ENCODE results near the gene CAMTA1. TPM values are rescaled to one million over a fixed set of nuclear protein-coding genes. Genes with fewer than 3 reads are reported as not detected.

CAMTA1 gene
- total and polyA plus RNA-seq, 9 of the 15 experiments (the other 6 are each of a cell fraction or from before 2014, with no cell fraction given): 43.9 to 161 (median 65.9) TPM

DNA sequence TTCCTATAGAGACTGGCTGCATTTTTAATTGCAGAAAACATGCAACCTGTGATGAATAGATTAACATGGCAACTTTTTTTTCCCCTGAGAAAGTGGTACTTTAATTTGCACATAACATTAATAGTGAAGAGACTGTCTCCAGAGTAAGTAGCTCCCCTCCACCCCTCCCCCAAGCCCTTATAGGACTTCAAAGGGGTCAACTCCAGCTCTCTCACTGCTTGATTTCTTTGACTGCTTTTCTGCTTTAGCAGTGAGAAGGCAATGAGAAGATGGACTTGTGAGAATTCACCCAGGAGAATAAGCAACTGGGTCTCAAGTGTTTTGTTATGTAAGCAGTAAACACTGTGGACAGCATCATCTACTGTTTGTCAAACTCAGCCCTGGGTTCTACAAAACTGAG lies 355.0 kb downstream of the CAMTA1 start:
- peaks cover 2% of the 10 kb centered on the region; the same call in 1 of the 2 replicates for H4K20me1 ChIP-seq (replicated peaks; ENCODE audit: control insufficient read depth, insufficient read depth, low read length)
- ChIA-PET POLR2A (interaction anchor here (1.0 to 2.1 kb wide), 3 partner anchors 9 to 31 kb away, joined by 3 to 9 read pairs (median 6); no protein-coding TSS in a partner anchor), CTCF (ENCODE audit: low intra/inter-chr PET ratio) (no interaction called here)
- peaks cover 0 to 19% of the 10 kb centered on the region in 2 experiments; a peak in 2 of 5 replicates for H3K27me3 ChIP-seq (ENCODE audit: control insufficient read depth in 2 of 2, insufficient read depth in 2 of 2, low read length in 2 of 2)
- FAIRE-seq (no peak), DNase-seq (ENCODE audit: extremely low read depth in 1 of 4, low spot score in 3 of 4) (no peak), ATAC-seq (no peak)
- H3K4me1 ChIP-seq (replicated peaks in 1 of 2; ENCODE audit: control insufficient read depth in 2 of 2, insufficient read depth in 2 of 2, low read length in 2 of 2): no peaks in the 10 kb centered on the region
- no peaks in the 10 kb centered on the region for H3K9me3 ChIP-seq (replicated peaks; ENCODE audit: control insufficient read depth, insufficient read depth, low read depth, low read length)
- intact Hi-C loops (cut with micrococcal nuclease): no loop called here
- BruUV-seq (replicated peaks): no TSS peak
- TF ChIP-seq GTF2E2 (tag; IDR thresholded peaks at IDR 0.05) (no peak), ZFP1 (CRISPR knock-in tag; IDR thresholded peaks at IDR 0.05) (no peak), ZNF76 (CRISPR knock-in tag; IDR thresholded peaks at IDR 0.05; ENCODE audit: borderline replicate concordance) (no peak), PTBP1 (IDR thresholded peaks at IDR 0.05; ENCODE audit: low read depth, low read length) (no peak), PRPF4 (IDR thresholded peaks at IDR 0.05; ENCODE audit: insufficient read depth, low read depth, low read length, poor library complexity, severe bottlenecking) (no peak), ZNF124 (CRISPR knock-in tag; IDR thresholded peaks at IDR 0.05) (no peak), ZC3H8 (IDR thresholded peaks at IDR 0.05) (no peak), ZNF184 (CRISPR knock-in tag; IDR thresholded peaks at IDR 0.05) (no peak), MYNN (IDR thresholded peaks at IDR 0.05) (no peak), MYNN (CRISPR knock-in tag; IDR thresholded peaks at IDR 0.05) (no peak), RNF2 (IDR thresholded peaks at IDR 0.05) (no peak), SMARCA4 (IDR thresholded peaks at IDR 0.05) (no peak), TAL1 (IDR thresholded peaks at IDR 0.05) (no peak), ZNF644 (tag; IDR thresholded peaks at IDR 0.05; ENCODE audit: low read depth) (no peak)
- TF ChIP-seq, protein P1, sequence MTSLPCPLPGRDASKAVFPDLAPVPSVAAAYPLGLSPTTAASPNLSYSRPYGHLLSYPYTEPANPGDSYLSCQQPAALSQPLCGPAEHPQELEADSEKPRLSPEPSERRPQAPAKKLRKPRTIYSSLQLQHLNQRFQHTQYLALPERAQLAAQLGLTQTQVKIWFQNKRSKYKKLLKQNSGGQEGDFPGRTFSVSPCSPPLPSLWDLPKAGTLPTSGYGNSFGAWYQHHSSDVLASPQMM (CRISPR knock-in tag; IDR thresholded peaks at IDR 0.05): no peak
- TF ChIP-seq, protein P2, sequence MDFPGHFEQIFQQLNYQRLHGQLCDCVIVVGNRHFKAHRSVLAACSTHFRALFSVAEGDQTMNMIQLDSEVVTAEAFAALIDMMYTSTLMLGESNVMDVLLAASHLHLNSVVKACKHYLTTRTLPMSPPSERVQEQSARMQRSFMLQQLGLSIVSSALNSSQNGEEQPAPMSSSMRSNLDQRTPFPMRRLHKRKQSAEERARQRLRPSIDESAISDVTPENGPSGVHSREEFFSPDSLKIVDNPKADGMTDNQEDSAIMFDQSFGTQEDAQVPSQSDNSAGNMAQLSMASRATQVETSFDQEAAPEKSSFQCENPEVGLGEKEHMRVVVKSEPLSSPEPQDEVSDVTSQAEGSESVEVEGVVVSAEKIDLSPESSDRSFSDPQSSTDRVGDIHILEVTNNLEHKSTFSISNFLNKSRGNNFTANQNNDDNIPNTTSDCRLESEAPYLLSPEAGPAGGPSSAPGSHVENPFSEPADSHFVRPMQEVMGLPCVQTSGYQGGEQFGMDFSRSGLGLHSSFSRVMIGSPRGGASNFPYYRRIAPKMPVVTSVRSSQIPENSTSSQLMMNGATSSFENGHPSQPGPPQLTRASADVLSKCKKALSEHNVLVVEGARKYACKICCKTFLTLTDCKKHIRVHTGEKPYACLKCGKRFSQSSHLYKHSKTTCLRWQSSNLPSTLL (IDR thresholded peaks at IDR 0.05): no peak
- TF ChIP-seq, protein P3, sequence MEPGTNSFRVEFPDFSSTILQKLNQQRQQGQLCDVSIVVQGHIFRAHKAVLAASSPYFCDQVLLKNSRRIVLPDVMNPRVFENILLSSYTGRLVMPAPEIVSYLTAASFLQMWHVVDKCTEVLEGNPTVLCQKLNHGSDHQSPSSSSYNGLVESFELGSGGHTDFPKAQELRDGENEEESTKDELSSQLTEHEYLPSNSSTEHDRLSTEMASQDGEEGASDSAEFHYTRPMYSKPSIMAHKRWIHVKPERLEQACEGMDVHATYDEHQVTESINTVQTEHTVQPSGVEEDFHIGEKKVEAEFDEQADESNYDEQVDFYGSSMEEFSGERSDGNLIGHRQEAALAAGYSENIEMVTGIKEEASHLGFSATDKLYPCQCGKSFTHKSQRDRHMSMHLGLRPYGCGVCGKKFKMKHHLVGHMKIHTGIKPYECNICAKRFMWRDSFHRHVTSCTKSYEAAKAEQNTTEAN (CRISPR knock-in tag; IDR thresholded peaks at IDR 0.05): no peak
- TF ChIP-seq, protein P4, sequence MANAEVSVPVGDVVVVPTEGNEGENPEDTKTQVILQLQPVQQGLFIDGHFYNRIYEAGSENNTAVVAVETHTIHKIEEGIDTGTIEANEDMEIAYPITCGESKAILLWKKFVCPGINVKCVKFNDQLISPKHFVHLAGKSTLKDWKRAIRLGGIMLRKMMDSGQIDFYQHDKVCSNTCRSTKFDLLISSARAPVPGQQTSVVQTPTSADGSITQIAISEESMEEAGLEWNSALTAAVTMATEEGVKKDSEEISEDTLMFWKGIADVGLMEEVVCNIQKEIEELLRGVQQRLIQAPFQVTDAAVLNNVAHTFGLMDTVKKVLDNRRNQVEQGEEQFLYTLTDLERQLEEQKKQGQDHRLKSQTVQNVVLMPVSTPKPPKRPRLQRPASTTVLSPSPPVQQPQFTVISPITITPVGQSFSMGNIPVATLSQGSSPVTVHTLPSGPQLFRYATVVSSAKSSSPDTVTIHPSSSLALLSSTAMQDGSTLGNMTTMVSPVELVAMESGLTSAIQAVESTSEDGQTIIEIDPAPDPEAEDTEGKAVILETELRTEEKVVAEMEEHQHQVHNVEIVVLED (CRISPR knock-in tag; IDR thresholded peaks at IDR 0.05): no peak
- in situ Hi-C loops (cut with MboI): no loop called here
- no peaks in the 10 kb centered on the region for H3K36me3 ChIP-seq (ENCODE audit: control insufficient read depth, insufficient read depth, low read length)
- no peak overlapping the region for H3K4me2 ChIP-seq (ENCODE audit: insufficient read depth, low read length)
- H3K27ac ChIP-seq (ENCODE audit: extremely low read depth, low read depth, low read length): no peak overlapping the region
- no peaks in the 10 kb centered on the region for H3K79me2 ChIP-seq (ENCODE audit: control insufficient read depth, insufficient read depth, low read length)
- no peak overlapping the region for H3K9ac ChIP-seq (ENCODE audit: insufficient read depth in 1 of 2, low read depth in 2 of 2, low read length in 2 of 2)
- H2AFZ ChIP-seq (ENCODE audit: low read depth, low read length): no peak overlapping the region
- H3K4me3 ChIP-seq: no peak overlapping the region
- H3K9me1 ChIP-seq (ENCODE audit: control insufficient read depth, insufficient read depth, low read length): no peaks in the 10 kb centered on the region
